COLO829 (cell line): Measurements from ENCODE around the gene DPM3.
"Not testable (repeated sequence)": the region's sequence is repeated elsewhere in the genome, so short reads cannot be mapped to it uniquely, and the experiment has no call there.

Experiments
- DNase-seq: peaks from one replicate; pipeline ENCODE4 v3.0.0; 2012; ENCODE audit warnings: low spot score

DPM3 gene

GRCh38 chr1:155125511-155125945, 14.8 kb downstream of the DPM3 start:
- no peak for DNase-seq

- DNase-seq = no peak
Measured at GRCh38 chr1:155124503-155125463, 15.5 kb downstream of the DPM3 start.

GRCh38 chr1:155123801-155124200, 16.5 kb downstream of the DPM3 start:
- no peak for DNase-seq

- no peak for DNase-seq
Measured at GRCh38 chr1:155122308-155122707, 18.0 kb downstream of the DPM3 start.

- no peak for DNase-seq
Measured at GRCh38 chr1:155121249-155121648, 19.1 kb downstream of the DPM3 start.

GRCh38 chr1:155120253-155120652, 20.1 kb downstream of the DPM3 start:
- DNase-seq = no peak

GRCh38 chr1:155118090-155118489, 22.2 kb downstream of the DPM3 start:
- DNase-seq = not testable (repeated sequence)

- no peak for DNase-seq
Measured at GRCh38 chr1:155117610-155118009, 22.7 kb downstream of the DPM3 start.

- DNase-seq = no peak
Measured at GRCh38 chr1:155116113-155116764, 24.1 kb downstream of the DPM3 start.

GRCh38 chr1:155113450-155113980, 26.8 kb downstream of the DPM3 start:
- no peak for DNase-seq

GRCh38 chr1:155110826-155111225, 29.5 kb downstream of the DPM3 start:
- DNase-seq = no peak

- DNase-seq = no peak
Measured at GRCh38 chr1:155110381-155110780, 29.9 kb downstream of the DPM3 start.

GRCh38 chr1:155108296-155108695, 32.0 kb downstream of the DPM3 start:
- no peak for DNase-seq

- DNase-seq = no peak
Measured at GRCh38 chr1:155107309-155108264, 32.7 kb downstream of the DPM3 start.

GRCh38 chr1:155106862-155107261, 33.5 kb downstream of the DPM3 start:
- no peak for DNase-seq

GRCh38 chr1:155105604-155106011, 34.7 kb downstream of the DPM3 start:
- no peak for DNase-seq

- DNase-seq = no peak
Measured at GRCh38 chr1:155104605-155105534, 35.5 kb downstream of the DPM3 start.

- no peak for DNase-seq
Measured at GRCh38 chr1:155103325-155103724, 37.0 kb downstream of the DPM3 start.

GRCh38 chr1:155099331-155099730, 41.0 kb downstream of the DPM3 start:
- DNase-seq = no peak

- DNase-seq = no peak
Measured at GRCh38 chr1:155094622-155094948, 45.7 kb downstream of the DPM3 start.
